ENCODE results near the gene CCDC138.

- TF ChIP-seq CTCF (conservative IDR thresholded peaks at IDR 0.05; ENCODE audit: low read depth, low read length) (no peak), EZH2 (IDR thresholded peaks at IDR 0.05; ENCODE audit: borderline replicate concordance, low read depth, low read length, poor library complexity, severe bottlenecking) (no peak)
Measured at GRCh38 chr2:108866041-108866440, 79.5 kb downstream of the CCDC138 start.
